GM19468 (cell line): Measurements from ENCODE around the gene TCFL5.

Experiments
- ATAC-seq: cut with Tn5 transposase; IDR thresholded peaks from one replicate; pipeline ENCODE4 v1.9.1; 2021; ENCODE audit warnings: mild to moderate bottlenecking, moderate library complexity, moderate number of reproducible peaks; ENCODE audit not compliant: unreplicated experiment; ENCODE audit errors: extremely low read depth

TCFL5 gene

DNA sequence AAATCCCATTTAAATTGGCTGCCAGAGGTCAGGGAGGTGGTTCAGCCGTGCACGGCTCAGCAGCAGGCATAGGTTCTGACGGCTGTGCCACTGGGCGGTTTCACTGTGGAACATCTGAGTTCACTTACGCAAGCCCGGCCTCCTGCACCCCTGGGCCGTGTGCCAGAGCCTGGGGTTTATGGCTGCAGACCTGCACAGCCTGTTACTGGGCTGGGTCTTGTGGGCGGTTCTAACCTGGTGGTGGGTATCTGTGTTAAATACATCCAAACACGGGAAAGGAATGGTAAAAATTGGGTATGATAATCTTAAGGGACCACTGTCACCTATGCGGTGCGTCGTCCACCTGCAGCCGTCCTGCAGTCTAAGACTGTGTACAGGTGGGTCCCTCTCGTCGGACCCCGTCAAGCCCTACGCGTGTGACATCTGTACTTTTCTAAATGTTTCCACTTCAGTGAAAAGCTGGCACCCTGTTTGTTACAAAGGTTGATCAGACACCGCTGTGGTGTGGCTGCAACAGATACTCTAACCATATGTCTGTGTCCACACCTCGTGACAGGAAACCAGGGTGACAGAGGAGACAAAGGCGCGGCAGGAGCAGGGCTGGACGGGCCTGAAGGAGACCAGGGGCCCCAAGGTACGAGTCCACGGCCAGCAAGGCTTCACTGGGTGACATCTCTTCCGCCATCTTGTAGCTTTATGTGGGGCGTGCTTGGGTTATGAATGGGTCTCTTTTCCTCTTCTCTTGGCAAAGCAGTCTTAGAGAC, 23.3 kb downstream of the TCFL5 start:
- ATAC-seq = peak; percentile 68

DNA sequence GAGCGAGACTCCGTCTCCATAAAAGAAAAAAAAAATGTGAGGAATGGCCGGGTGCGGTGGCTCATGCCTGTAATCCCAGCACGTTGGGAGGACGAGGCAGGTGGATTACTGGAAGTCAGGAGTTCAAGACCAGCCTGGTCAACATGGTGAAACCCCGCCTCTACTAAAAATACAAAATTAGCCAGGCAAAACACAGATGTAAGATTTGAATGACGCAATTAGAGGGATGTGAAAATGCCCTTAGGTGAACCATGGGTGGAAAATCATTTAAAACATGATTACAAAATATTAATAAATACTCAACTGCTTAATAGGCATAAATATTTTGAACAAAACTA, 23.9 kb downstream of the TCFL5 start:
- ATAC-seq = no peak

DNA sequence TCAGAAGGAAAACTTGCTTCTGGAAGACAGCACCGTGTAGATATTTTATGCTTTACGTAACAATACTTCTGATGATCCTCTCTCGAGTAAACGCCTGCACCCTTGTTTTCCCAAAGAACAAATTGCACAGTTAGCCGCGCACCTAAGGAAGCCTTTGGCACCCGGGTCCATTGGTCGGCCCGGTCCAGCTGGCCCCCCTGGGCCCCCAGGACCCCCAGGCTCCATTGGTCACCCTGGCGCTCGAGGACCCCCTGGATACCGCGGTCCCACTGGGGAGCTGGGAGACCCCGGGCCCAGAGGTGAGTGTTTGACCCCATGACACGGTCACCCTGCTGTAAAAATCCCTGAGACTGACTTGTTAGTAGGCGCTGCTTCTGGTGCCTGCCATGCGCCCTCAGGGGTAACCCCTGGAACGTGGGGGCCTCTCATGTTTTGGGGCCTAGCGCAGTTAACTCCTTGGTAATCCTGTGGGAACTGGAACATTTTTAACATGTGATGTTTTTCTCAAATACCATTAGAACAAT, 24.6 kb downstream of the TCFL5 start:
- no peak for ATAC-seq

DNA sequence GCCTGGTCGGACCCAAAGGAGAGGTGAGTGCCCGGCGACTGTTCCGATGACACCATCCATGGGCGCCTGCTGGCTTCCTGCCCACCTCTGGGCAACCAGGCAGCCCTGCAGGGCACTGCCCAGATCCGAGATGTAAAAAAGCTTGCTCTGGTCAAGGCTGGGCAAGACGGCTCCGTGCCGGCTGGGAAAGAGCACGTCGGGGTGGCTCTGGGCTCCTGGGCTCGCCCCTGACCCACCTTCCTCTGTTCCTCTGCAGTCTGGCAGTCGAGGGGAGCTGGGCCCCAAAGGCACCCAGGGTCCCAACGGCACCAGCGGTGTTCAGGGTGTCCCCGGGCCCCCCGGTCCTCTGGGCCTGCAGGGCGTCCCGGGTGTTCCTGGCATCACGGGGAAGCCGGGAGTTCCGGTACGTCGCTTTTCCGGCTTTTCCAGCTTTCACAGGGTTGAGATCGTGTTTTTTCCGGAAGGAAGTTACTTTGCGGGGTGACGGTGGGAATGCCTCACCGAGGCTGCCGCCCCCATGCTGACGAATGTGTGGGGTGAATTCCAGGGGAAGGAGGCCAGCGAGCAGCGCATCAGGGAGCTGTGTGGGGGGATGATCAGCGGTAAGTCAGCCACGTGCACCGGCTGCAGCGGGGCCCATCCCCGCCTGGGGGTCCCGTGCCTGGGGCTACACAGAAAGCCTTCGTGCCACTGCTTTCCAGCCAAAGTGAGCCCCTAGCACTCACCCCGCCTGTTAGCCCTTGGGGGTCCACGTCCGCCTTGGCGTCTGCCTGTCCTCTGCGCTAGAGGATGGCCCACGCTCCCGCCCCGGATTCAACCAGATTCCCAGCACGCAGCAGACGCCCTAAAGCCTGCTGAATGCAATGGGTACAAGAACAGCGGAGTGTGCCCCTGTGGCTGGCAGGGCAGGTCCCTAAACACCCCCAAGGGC, 25.4 kb downstream of the TCFL5 start:
- ATAC-seq = no peak

GRCh38 chr20:62834967-62835730, 26.5 kb downstream of the TCFL5 start:
- no peak for ATAC-seq

GRCh38 chr20:62832951-62833391, 28.7 kb downstream of the TCFL5 start:
- ATAC-seq = peak; percentile 15

DNA sequence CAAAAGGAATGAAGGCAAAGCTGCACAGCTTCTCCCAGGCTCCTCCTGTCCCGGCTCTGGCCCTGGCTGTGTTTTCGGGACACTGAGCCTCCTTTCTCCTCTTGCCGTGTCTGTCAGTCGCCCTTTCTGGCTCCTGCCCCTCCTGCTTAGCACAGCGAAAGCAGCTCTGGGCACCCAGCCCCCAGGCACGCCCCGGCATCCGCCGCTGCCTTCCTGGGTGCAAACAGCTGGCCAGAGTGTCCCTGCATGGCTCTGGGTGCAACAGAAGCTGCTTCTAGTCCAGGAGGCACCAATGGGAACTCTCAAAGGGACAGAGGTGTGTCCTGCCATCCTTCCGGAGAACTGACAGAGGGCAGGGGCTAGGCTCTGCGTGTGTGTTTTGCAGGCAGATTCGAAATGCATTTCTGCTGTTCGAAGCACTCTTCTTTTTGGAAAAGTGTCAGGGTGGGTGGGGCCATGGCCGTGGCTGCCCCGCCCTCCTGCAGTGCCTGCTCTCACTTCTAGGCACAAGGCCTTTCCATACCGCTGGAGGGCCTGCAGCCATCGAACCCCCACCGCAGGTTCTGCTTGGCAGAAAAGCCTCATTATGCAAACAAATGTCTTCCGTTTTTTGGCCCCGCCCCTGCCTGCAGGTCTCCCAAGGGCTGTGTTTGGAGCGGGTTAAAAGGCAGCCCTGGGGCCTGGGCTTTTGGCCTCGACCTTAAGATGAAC, 29.3 kb downstream of the TCFL5 start:
- ATAC-seq = peak; percentile 54

DNA sequence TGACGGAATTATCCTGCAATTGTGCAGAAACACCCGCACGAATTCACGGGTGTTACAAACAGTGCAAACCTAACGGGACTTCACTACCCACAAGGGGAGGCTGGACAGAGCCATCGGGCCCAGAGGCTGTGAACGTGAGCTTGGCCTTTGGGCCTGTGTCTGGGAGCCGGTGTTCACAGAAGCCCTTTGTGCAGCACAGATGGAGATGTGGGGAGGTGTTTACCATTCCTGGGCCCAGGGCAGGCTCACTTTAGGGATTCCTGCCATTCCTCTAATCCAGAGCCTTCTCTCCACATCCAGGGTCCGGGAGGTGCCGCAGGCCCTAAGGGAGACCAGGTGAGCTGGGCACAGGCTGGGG, 29.8 kb downstream of the TCFL5 start:
- ATAC-seq = no peak

DNA sequence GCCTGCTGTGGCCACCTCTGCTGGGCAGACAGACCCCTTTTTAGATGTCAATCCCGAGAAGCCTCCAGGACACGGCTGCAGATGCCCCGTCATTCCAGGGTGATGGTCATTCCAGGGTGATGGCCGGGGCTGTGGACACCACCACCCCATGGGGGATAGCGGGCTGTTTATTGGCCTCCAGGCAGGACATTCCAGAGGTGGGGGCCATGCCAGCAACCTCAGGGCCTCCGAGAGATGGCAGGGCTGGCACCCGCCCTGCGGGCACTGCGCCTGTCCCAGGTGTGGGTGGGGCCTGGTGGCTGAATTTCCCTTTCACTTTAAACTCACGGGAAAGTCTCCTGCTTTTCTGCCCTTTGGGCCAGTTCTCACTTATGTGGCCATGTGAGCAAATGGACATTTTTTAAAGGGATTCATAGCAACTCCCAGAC, 30.2 kb downstream of the TCFL5 start:
- ATAC-seq = no peak

DNA sequence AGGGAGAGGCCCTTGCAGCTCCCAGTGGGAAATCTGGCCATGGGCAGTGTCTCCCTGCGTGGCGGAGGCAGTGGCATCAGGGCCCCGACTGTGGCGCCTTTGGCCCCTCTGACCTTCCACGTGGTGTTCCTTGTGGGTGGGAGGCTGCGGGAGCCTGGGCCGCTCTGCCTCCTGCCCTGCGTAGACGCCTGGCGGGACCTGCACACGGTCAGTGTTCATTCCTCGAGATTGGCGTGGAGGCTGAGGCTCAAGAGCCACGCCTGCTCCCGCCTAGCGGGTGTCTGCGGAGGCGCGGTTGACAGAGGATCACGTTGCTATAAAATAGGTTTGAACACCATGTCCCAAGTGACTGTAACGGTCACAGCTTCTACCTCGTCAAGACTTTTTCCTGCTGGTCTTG, 30.8 kb downstream of the TCFL5 start:
- no peak for ATAC-seq

- no peak for ATAC-seq
Observed at GRCh38 chr20:62830251-62830650, 31.4 kb downstream of the TCFL5 start.

GRCh38 chr20:62829231-62830230, 32.1 kb downstream of the TCFL5 start:
- ATAC-seq = no peak

DNA sequence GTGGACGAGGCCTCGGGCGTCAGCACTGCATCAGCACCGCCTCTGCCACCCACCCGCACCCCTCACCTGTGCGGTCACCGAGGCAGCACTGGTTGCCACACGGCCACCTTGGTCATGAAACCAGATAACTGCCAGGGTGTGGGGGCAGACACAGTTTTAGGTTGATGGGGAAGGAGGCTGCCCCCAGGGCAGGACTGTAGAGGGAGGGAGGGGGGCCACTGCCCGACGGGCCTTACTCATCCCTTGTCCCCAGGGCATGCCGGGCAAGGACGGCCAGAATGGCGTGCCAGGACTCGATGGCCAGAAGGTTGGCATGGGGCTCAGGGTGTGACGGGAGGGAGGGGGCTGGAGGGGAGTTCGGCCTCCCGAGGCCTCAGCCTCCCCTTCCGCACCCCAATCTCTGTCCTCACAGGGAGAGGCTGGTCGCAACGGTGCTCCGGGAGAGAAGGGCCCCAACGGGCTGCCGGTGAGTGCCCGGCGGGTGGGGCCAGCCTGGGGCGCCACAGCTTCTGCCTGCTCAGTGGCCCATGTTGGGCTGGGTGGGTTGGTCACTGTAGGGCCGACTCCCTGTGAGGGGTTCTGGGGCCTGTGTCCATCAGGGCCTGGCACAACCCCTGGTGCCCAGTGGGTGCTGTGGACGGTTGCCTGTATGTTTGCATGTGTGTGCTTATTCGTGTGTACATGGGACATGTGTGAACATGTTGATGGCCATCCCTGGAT, 33.0 kb downstream of the TCFL5 start:
- no peak for ATAC-seq

DNA sequence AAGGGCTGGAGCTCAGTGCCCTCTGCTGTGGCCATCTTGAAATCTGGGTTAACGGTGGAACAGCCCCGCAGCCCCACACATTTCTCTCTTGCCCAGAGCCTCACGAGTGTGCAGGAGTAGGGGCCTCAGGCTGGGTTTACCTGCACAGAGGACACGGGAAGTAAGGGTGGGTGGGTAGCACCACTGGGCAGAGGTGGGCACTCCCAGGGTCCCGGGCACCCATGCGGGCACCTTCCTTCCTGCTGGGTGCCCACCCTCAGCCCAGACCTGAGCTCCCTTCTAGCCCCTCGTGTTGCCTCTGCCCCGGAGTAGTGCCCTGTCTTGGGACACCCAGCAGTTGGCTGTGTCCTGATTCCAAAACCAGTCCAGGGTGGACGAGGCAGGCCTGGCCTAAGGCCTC, 33.6 kb downstream of the TCFL5 start:
- no peak for ATAC-seq

- ATAC-seq = no peak
Observed at GRCh38 chr20:62827311-62828038, 34.1 kb downstream of the TCFL5 start.

DNA sequence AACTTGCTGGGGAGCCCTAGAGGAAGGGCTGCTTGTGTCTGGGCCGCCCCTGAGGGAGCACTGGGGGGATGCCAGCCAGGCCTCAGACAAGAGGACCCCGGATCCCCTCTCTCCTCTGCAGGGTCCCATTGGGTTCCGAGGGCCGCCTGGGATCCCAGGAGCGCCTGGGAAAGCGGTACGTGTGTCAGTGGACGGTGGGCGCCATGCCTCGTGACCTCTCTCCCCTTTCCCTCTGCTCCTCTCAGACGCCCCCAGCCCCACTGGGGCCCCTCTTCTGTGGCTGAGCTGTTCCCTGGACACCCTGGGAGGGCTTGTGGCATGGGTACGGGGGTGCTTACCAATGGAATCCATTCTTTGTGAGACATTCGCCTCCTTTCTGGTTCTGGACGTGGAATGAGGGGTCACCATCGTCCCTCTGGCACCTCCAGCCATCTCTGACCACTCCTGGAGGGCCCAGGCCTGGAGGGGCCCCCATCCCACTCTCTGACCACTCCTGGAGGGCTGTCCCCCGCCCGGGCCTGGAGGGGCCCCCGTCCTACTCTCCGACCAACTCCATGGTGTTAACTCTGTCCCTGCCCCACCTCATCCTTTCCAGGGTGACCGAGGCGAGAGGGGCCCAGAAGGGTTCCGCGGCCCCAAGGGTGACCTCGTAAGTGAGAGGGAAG, 34.8 kb downstream of the TCFL5 start:
- no peak for ATAC-seq
